A549 treated with RU486 at 1 μM for 4 hours (cell line): Measurements from ENCODE around the gene HUWE1. TPM values are rescaled to one million over a fixed set of nuclear protein-coding genes. Genes with fewer than 3 reads are reported as not detected.

Source experiments
- total RNA-seq: library from RNA; stranded (reverse); fragments of 200-300 nt; extraction: Qiagen RNA extraction; gene quantifications from 5 replicates; pipeline ENCODE4 v1.2.3, GENCODE V29; 2022; ENCODE audit warnings: low read depth

The HUWE1 gene, protein sequence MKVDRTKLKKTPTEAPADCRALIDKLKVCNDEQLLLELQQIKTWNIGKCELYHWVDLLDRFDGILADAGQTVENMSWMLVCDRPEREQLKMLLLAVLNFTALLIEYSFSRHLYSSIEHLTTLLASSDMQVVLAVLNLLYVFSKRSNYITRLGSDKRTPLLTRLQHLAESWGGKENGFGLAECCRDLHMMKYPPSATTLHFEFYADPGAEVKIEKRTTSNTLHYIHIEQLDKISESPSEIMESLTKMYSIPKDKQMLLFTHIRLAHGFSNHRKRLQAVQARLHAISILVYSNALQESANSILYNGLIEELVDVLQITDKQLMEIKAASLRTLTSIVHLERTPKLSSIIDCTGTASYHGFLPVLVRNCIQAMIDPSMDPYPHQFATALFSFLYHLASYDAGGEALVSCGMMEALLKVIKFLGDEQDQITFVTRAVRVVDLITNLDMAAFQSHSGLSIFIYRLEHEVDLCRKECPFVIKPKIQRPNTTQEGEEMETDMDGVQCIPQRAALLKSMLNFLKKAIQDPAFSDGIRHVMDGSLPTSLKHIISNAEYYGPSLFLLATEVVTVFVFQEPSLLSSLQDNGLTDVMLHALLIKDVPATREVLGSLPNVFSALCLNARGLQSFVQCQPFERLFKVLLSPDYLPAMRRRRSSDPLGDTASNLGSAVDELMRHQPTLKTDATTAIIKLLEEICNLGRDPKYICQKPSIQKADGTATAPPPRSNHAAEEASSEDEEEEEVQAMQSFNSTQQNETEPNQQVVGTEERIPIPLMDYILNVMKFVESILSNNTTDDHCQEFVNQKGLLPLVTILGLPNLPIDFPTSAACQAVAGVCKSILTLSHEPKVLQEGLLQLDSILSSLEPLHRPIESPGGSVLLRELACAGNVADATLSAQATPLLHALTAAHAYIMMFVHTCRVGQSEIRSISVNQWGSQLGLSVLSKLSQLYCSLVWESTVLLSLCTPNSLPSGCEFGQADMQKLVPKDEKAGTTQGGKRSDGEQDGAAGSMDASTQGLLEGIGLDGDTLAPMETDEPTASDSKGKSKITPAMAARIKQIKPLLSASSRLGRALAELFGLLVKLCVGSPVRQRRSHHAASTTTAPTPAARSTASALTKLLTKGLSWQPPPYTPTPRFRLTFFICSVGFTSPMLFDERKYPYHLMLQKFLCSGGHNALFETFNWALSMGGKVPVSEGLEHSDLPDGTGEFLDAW (N-terminal part only)
- 64.5 to 75.1 TPM (median 67.1 TPM) in 5 replicates for total RNA-seq

DNA sequence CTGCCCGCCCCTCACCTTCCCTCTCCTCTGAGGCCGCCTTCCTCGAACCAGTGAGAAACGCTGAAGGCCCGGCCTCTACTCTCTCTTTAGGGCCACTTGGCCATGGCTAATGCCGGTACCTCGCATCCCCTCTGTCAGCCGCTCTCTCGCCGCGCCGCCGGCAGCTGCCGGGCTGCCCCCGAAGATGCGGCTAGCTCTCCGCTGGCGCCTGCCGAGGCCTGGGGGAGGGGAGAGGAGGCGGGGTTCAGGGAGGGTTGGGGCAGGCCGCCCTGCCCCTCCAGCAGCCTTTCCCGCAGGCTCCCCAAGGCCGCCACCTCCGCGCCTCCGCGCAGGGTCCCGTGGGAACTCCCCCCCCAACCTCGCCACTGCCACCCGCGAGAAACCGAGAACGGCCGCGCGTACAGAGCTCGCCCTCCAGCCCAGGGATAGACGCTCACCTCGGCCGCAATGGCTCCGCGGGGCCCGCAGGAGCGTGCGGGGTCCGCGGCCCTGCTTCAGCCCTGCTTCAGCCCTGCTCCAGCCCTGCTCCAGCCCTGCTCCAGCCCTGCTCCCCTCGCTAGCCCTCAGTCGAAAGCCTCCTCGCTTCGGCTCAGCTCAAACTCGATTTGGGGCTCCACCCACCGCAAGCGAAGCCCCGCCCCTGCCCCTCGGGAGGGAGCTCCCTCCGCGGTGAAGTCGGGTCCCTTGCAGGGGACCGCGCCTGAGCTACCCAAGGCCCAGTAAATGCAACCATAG is at the start of gene HUWE1:
Gene HUWE1 (minus strand): TSS at position 569 of the 735 bp plus-strand sequence. CDS start 32,612 bp downstream, outside the sequence.

